Memory B cell (primary cell): Measurements from ENCODE around the gene BCL7C.
"Not testable (repeated sequence)": the region's sequence is repeated elsewhere in the genome, so short reads cannot be mapped to it uniquely, and the experiment has no call there.

Experiments used
- ATAC-seq: fragments of 150-1000 bp; cut with Tn5 transposase; 2 replicates; pipeline ENCODE4 v1.10.0; 2021; ENCODE audit warnings: low read depth, mild to moderate bottlenecking, moderate library complexity
- DNase-seq, 2 donors: peaks; one replicate each; pipeline ENCODE4 v3.0.0; 2022; ENCODE audit warnings: low spot score in 2 of 2
- H3K27ac Mint-ChIP-seq: one replicate; pipeline ENCODE4 v1.8.0; 2022; ENCODE audit warnings: mild to moderate bottlenecking, moderate library complexity, mixed read lengths
- H3K27me3 Mint-ChIP-seq: one replicate; pipeline ENCODE4 v1.8.0; 2022; ENCODE audit warnings: mixed read lengths
- H3K36me3 Mint-ChIP-seq: one replicate; pipeline ENCODE4 v1.8.0; 2022; ENCODE audit warnings: mild to moderate bottlenecking, mixed read lengths
- H3K4me1 Mint-ChIP-seq: one replicate; pipeline ENCODE4 v1.8.0; 2022; ENCODE audit warnings: mixed read lengths
- H3K4me3 Mint-ChIP-seq: one replicate; pipeline ENCODE4 v1.8.0; 2022; ENCODE audit warnings: mild to moderate bottlenecking, moderate library complexity, mixed read lengths
- H3K9me3 Mint-ChIP-seq: one replicate; pipeline ENCODE4 v1.8.0; 2022; ENCODE audit warnings: mixed read lengths

Gene BCL7C

DNA sequence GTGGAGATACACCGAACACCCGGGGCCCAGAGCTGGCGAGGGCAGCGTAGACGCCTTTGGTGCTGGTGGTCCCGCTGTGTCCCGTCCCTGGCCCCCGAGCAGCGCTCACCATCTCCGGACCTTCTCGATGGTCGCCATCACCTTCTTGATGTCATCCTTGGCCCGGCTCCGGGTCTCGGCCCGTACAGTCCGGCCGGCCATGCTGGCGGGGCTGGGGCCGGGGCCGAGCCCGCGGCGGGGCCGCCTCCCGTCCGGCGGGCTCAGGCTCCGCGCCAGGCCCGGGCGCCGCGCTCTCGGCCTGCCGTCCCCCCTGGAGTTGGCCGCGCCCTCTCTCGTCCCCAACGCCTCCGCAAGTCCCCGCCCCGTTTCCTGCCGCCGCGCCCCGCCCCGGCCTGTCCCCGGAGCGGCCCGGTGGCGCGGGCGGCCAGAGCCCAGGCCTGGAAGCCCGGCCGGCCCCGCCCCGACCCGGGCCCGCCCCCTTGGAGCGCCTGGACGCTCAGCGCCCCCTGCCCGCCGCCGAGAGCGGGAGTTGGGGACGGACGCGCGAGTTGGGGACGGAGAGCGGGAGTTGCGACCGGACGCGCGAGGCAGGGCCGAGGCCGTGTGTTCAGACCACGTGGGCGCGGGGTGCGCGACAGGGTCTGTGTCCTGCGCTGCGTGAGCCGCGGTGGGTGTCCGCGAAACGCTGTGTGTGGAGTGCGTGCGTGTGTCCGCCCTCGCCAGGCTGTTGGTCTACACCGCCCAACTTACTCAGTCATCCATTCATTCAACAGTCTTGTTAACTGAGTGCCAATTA is at the start of gene BCL7C:
TSS of gene BCL7C (minus strand) at position 334 of the 796 bp plus-strand sequence. CDS start at position 201, 133 bp downstream.
- Mint-ChIP-seq H3K4me1 (peaks cover 36% of the 10 kb centered on the region), H3K27ac (peak within 1 kb of the TSS; percentile 81), H3K9me3 (no peaks in the 10 kb centered on the region), H3K36me3 (peaks cover 5% of the 10 kb centered on the region), H3K4me3 (peak within 1 kb of the TSS; percentile 89), H3K27me3 (no peaks in the 10 kb centered on the region)
- DNase-seq (peak; percentile 63 to 75), ATAC-seq (peak; percentile 68)

DNA sequence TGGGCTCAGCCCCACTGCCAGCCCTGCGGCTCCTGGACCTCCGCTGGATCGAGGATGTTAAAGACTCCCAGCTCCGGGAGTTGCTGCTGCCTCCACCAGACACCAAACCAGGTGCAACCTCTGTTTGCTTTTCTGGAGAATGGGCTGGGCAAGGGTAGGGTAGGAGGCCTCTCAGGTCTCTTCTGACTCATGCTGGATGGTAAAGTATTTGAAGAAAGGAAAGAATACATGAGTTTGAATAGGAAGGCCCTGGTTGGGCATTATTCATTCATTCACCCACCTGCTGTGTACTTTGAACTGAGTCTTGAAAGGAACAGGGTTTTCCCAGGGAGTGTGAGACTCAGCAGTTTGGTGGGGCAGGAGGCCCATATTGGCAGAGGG is 48.5 kb upstream of the BCL7C start:
- Mint-ChIP-seq H3K36me3 (peaks cover 9% of the 10 kb centered on the region), H3K27ac (no peak overlapping the region), H3K27me3 (no peaks in the 10 kb centered on the region), H3K4me1 (peaks cover 16% of the 10 kb centered on the region), H3K9me3 (no peaks in the 10 kb centered on the region), H3K4me3 (peak overlapping the region; percentile 17)
- DNase-seq (no peak), ATAC-seq (no peak)

DNA sequence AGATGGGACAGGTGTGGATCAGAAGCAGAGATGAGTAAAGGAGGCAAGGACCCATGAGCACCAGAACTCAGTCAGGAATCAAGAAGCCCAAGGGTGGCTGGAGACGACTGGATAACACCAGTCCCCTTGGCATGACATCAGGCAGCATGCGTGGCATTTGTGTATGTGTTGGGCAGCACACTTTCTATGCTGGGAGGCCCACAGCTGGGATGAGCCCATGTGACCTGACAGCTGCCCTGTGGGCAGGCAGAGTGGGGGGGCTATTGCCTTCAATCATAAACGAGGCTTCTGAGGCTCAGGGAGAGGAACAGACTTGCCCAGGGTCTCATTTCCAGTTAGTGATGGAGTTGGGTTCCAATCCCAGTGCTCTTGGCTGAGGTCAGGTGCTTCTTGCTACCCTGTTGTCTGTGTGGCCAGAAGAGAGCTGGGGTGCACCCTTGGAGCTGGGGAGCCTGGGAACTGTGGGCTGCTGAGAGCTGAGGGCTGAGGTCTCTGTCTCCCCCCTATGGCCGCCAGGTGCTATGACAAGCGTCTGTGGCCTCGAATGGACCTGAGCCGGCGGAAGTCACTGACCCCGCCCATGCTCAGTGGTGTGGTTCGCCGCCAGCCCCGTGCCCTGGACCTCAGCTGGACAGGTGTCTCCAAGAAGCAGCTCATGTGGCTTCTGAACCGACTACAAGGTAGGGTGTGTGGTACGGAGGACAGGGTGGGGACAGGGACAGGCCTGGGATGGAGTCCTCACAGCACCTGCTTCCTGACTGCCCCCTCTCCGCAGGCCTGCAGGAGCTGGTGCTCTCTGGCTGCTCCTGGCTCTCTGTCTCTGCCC is 47.9 kb upstream of the BCL7C start:
- H3K27ac Mint-ChIP-seq = no peak overlapping the region
- DNase-seq = peak; percentile 59 to 69
- H3K4me3 Mint-ChIP-seq = peak overlapping the region; percentile 68
- no peaks in the 10 kb centered on the region for H3K27me3 Mint-ChIP-seq
- no peaks in the 10 kb centered on the region for H3K9me3 Mint-ChIP-seq
- ATAC-seq = peak; percentile 97
- peaks cover 9% of the 10 kb centered on the region for H3K36me3 Mint-ChIP-seq
- H3K4me1 Mint-ChIP-seq = peaks cover 16% of the 10 kb centered on the region

DNA sequence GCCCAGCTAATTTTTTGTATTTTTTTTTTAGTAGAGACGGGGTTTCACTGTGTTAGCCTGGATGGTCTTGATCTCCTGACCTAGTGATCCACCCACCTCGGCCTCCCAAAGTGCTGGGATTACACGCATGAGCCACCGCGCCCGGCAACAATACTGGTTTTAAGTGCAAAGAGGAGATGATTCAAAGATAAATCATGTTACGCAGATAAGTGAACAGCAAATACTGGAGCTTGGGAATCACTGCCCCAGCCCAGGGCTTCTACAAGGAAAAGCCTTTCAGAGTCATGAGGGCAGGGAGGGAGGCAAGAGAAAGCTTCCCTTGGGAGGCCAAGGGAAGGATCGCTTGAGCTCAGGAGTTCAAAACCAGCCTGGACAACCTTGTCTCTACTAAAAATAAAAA is 45.7 kb upstream of the BCL7C start:
- not testable (repeated sequence) for DNase-seq, H3K4me3 Mint-ChIP-seq, ATAC-seq, H3K9me3 Mint-ChIP-seq, H3K36me3 Mint-ChIP-seq, H3K27me3 Mint-ChIP-seq, H3K27ac Mint-ChIP-seq
- peaks cover 23% of the 10 kb centered on the region for H3K4me1 Mint-ChIP-seq

DNA sequence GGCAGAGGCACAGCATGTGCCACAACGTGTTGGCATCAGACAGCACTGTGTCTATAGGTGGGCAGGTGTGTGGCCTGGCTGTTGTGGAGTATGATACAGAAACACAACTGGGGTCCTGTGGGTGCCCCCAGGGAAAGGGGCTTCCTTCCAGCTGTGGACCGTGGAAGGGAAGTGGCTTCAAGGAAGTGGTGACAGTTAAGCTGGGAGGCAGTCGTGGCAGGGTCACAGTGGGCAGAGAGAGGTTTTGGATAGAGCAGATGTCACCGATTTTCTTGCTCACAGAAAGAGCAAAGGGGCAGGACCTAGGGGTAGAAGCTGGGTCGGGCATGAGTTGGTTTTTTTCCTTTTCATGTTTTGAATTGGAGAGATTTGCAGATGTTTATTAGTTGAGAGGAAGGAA is 43.8 kb upstream of the BCL7C start:
- no peak for ATAC-seq
- H3K4me1 Mint-ChIP-seq = peaks cover 24% of the 10 kb centered on the region
- H3K27ac Mint-ChIP-seq = no peak overlapping the region
- no peaks in the 10 kb centered on the region for H3K9me3 Mint-ChIP-seq
- no peak for DNase-seq
- H3K36me3 Mint-ChIP-seq = no peaks in the 10 kb centered on the region
- H3K27me3 Mint-ChIP-seq = no peaks in the 10 kb centered on the region
- no peak overlapping the region for H3K4me3 Mint-ChIP-seq

DNA sequence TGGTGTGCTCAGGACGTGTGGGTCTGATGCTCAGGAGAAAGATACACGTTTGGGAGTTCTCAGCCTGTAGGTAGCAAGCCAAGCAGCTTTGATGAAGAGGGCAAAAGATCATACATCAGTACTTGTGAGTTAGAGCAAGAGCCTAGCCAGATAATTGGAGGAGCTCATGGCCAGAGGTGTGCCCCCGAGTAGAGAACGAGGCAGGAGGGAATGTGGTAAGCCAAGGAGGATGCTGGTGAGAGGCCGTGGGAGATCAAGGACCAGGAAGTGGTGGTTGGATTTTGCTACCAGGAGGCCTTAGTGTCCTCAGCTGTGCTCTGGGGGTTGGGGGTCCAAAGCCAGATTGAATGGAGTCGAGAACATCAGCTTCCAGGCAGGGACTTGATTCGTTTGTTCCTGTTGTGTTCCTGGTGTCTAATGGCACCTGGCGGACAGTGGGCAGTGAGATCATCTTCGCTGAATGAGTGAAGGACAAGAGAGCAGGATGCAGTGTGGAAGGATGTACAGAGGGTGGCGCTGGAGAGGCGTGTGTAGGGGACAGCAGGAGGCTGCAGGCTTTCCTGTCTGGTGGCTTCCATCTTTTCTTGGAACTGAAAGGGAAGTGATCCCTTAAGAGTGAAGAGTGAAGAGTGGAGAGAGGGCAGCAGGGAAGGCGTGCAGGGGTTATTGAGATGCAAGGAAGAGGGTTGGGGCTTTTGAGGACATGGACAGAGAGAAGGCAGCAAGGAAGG is 41.1 kb upstream of the BCL7C start:
- ATAC-seq (peak; percentile 37), DNase-seq (no peak)
- Mint-ChIP-seq H3K9me3 (no peaks in the 10 kb centered on the region), H3K27me3 (no peaks in the 10 kb centered on the region), H3K27ac (no peak overlapping the region), H3K4me3 (no peak overlapping the region), H3K4me1 (peaks cover 15% of the 10 kb centered on the region), H3K36me3 (peaks cover 9% of the 10 kb centered on the region)

DNA sequence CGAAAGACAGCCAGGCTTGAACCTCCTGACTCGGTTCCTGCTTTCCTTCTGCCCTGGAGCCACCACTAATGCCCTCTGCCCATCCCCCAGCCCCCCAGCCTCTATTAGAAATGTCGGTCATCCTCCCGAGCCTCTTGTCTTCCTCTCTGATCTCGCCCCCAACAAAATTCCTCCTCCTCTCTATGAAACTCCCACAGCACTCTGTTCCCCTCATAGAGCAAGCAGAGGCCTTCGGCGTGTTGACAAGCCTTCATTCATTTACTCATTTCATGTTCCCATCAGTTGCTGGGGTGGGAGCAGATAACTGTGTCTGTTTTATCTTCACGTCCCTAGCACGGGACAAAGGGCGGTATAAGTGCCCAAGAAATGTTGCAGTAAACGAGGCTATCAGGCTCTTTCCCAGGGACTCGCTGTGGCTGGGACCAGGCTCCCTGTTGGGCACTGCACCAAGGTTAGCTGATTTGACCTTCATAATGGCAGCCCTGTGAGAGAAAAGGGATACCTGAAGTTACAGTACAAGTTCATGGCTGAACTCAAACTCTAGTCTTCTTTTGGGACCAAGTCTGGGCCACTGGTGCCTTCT is 37.3 kb upstream of the BCL7C start:
- Mint-ChIP-seq H3K4me1 (peaks cover 17% of the 10 kb centered on the region), H3K27ac (peak overlapping the region; percentile 17), H3K27me3 (no peaks in the 10 kb centered on the region), H3K9me3 (no peaks in the 10 kb centered on the region), H3K36me3 (peaks cover 14% of the 10 kb centered on the region), H3K4me3 (no peak overlapping the region)
- DNase-seq (no peak), ATAC-seq (no peak)

DNA sequence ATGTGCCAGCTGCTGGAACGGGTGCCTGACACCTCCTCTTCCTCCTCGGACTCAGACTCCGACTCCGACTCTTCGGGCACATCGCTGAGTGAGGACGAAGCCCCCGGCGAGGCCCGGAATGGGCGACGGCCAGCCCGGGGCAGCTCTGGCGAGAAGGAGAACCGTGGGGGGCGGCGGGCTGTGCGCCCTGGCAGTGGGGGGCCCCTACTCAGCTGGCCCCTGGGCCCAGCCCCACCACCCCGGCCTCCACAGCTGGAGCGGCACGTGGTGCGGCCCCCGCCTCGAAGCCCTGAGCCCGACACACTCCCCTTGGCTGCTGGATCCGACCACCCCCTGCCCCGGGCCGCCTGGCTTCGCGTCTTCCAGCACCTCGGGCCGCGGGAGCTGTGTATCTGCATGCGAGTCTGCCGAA is 36.3 kb upstream of the BCL7C start:
- no peaks in the 10 kb centered on the region for H3K27me3 Mint-ChIP-seq
- ATAC-seq (no peak), DNase-seq (no peak)
- no peak overlapping the region for H3K27ac Mint-ChIP-seq
- H3K4me1 Mint-ChIP-seq = peaks cover 17% of the 10 kb centered on the region
- H3K4me3 Mint-ChIP-seq = no peak overlapping the region
- peaks cover 14% of the 10 kb centered on the region for H3K36me3 Mint-ChIP-seq
- no peaks in the 10 kb centered on the region for H3K9me3 Mint-ChIP-seq

DNA sequence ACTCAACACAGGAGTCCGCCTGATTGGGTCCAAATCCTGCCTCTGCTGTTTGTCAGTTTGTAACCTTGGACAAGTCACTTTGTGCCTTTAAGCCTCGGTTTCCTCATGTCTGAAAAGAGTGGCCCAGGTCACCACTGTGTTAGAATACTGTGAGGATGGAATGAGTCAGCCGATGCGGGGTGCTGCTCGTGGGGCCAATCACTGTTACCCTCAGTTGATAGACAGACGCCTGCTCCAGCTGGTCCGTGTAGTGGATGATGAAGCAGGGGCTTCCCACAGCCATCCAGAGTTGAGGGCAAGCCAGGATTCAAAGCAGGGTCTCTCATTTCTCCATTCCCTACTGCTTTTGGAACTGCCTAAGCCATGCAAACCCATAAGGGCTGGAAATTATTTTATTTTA is 35.3 kb upstream of the BCL7C start:
- Mint-ChIP-seq H3K4me3 (no peak overlapping the region), H3K27me3 (no peaks in the 10 kb centered on the region), H3K4me1 (peaks cover 21% of the 10 kb centered on the region), H3K9me3 (no peaks in the 10 kb centered on the region), H3K36me3 (peaks cover 14% of the 10 kb centered on the region), H3K27ac (no peak overlapping the region)
- DNase-seq (no peak), ATAC-seq (no peak)

DNA sequence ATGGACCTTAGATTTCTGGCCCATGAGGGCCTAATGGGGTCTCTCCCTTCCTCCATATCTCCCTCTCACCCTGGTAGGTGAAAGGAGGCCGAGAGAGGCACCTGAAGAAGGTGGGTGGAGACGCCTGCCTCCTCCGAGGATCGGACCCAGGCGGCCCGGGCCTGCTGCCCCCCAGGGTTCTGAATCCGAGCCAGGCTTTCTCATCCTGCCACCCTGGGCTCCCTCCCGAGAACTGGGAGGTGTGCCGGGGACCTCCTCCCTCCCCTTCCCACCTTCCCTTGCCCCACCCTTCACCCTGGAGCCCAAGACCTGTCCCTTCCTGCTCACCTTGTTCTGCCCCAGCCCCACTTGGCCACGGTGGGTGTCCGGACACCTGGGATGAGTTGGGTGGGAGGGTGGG is 34.5 kb upstream of the BCL7C start:
- no peaks in the 10 kb centered on the region for H3K27me3 Mint-ChIP-seq
- H3K27ac Mint-ChIP-seq = no peak overlapping the region
- peaks cover 21% of the 10 kb centered on the region for H3K4me1 Mint-ChIP-seq
- H3K4me3 Mint-ChIP-seq = no peak overlapping the region
- DNase-seq = no peak
- peaks cover 14% of the 10 kb centered on the region for H3K36me3 Mint-ChIP-seq
- ATAC-seq = no peak
- no peaks in the 10 kb centered on the region for H3K9me3 Mint-ChIP-seq

GRCh38 chr16:30927789-30928378 is 34.0 kb upstream of the BCL7C start:
- H3K36me3 Mint-ChIP-seq = peaks cover 14% of the 10 kb centered on the region
- no peak overlapping the region for H3K27ac Mint-ChIP-seq
- no peak overlapping the region for H3K4me3 Mint-ChIP-seq
- ATAC-seq = peak; percentile 9
- no peaks in the 10 kb centered on the region for H3K27me3 Mint-ChIP-seq
- H3K9me3 Mint-ChIP-seq = no peaks in the 10 kb centered on the region
- H3K4me1 Mint-ChIP-seq = peaks cover 21% of the 10 kb centered on the region
- DNase-seq = no peak

DNA sequence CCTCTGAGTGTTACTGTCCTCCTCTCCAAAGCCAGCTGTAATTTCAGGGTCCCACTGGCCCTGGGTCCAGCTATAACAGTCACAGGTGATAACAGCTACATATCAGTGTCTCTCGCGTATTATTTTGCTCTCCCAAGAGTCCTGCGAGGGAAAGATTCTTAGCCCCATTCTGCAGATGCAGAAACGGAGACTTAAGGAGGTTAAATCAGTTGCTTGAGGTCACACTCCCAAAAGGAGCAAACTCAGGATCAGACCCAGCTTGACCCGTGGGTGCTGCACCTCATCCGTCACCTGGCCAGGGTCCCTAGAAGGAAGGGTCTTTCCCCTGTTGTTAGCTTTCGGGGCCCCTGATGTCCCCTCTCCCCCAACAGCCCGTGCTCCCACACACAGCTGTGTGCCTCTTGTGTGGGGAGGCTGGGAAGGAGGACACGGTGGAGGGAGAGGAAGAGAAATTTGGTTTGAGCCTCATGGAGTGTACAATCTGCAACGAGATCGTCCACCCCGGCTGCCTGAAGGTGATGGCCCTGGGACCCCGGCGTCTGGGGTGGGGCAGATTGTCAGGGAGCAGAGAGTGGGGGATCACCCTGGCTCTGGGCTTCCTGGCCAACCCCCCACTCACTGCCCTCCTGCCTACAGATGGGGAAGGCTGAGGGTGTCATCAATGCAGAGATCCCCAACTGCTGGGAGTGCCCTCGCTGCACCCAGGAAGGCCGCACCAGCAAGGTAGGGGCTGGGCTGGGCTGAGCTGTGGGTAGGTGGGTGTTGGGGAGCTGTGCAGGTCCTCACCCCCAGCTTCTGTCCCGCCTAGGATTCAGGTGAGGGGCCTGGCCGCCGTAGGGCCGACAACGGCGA is 33.3 kb upstream of the BCL7C start:
- peaks cover 21% of the 10 kb centered on the region for H3K4me1 Mint-ChIP-seq
- H3K4me3 Mint-ChIP-seq = no peak overlapping the region
- H3K27ac Mint-ChIP-seq = peak overlapping the region; percentile 29

More for the DNA sequence above, 33.3 kb upstream of the BCL7C start:
- H3K27me3 Mint-ChIP-seq = no peaks in the 10 kb centered on the region
- DNase-seq (no peak), ATAC-seq (no peak)
- H3K9me3 Mint-ChIP-seq = no peaks in the 10 kb centered on the region
- peaks cover 9% of the 10 kb centered on the region for H3K36me3 Mint-ChIP-seq
